HepG2 (cell line): ENCODE data around the gene C10orf67.

ENCODE experiments used
- AGO1 ChIP-seq: fragments of 200-400 bp; formaldehyde crosslinking; IDR thresholded peaks from 2 replicates; pipeline ENCODE4 v1.6.1; 2017; ENCODE audit warnings: mild to moderate bottlenecking, low read depth, low read length, moderate library complexity; ENCODE audit not compliant: poor library complexity, severe bottlenecking
- CCAR2 ChIP-seq: fragments of 200-400 bp; formaldehyde crosslinking; optimal IDR thresholded peaks from 2 replicates; pipeline ENCODE3; 2018; ENCODE audit warnings: low read depth, mild to moderate bottlenecking, low read length, moderate library complexity
- CTCF ChIP-seq: sonication (generic); formaldehyde crosslinking; IDR thresholded peaks from 2 replicates; pipeline ENCODE4 v1.5.0; 2020; ENCODE audit warnings: mild to moderate bottlenecking, missing genetic modification reagents, moderate library complexity
- HCFC1 ChIP-seq: fragments of 150-350 bp; IDR thresholded peaks from 2 replicates; pipeline ENCODE4 v1.6.1; 2014; ENCODE audit warnings: low read depth, low read length
- HIC2 ChIP-seq: sonication (generic); formaldehyde crosslinking; IDR thresholded peaks from 2 replicates; pipeline ENCODE4 v1.9.0; 2022; ENCODE audit warnings: low read depth, missing genetic modification reagents
- HINFP ChIP-seq: sonication (generic); formaldehyde crosslinking; IDR thresholded peaks from 2 replicates; pipeline ENCODE4 v1.4.0; 2020; ENCODE audit warnings: low read depth, mild to moderate bottlenecking, missing genetic modification reagents
- POLR2AphosphoS5 ChIP-seq: IDR thresholded peaks from 2 replicates; pipeline ENCODE4 v1.6.1; 2012; ENCODE audit warnings: low read depth, low read length
- SUZ12 ChIP-seq: fragments of 150-350 bp; IDR thresholded peaks from 2 replicates; pipeline ENCODE4 v1.6.1; 2014; ENCODE audit warnings: low read depth, low read length
- TARDBP ChIP-seq: sonication (generic); formaldehyde crosslinking; IDR thresholded peaks from 2 replicates; pipeline ENCODE4 v1.8.0; 2022; ENCODE audit warnings: mild to moderate bottlenecking, missing genetic modification reagents
- ZBTB1 ChIP-seq: sonication (generic); formaldehyde crosslinking; IDR thresholded peaks from 2 replicates; pipeline ENCODE4 v1.4.0; 2020; ENCODE audit warnings: missing genetic modification reagents, borderline replicate concordance
- ZNF431 ChIP-seq: sonication (generic); formaldehyde crosslinking; IDR thresholded peaks from 2 replicates; pipeline ENCODE4 v1.9.0; 2022; ENCODE audit warnings: missing genetic modification reagents, low read depth, mild to moderate bottlenecking, borderline replicate concordance
- ZNF609 ChIP-seq: sonication (generic); formaldehyde crosslinking; IDR thresholded peaks from 2 replicates; pipeline ENCODE4 v1.4.0; 2020; ENCODE audit warnings: mild to moderate bottlenecking, missing genetic modification reagents, borderline replicate concordance

- TF ChIP-seq CTCF (CRISPR knock-in tag) = peak; percentile 71
- TF ChIP-seq TARDBP (CRISPR knock-in tag) = no peak
- TF ChIP-seq HIC2 (CRISPR knock-in tag) = no peak
- TF ChIP-seq ZNF431 = no peak
- TF ChIP-seq HCFC1 = no peak
- no peak for TF ChIP-seq ZNF609 (CRISPR knock-in tag)
- no peak for TF ChIP-seq AGO1
- TF ChIP-seq SUZ12 = no peak
- TF ChIP-seq POLR2AphosphoS5 = no peak
- no peak for TF ChIP-seq CCAR2
- TF ChIP-seq ZBTB1 (CRISPR knock-in tag) = no peak
- TF ChIP-seq HINFP (CRISPR knock-in tag) = no peak
Observed at GRCh38 chr10:23338155-23338828, 6.3 kb downstream of the C10orf67 start.
